Panc1 (cell line): Measurements from ENCODE around the gene ZNF662. TPM values are rescaled to one million over a fixed set of nuclear protein-coding genes. Genes with fewer than 3 reads are reported as not detected.

Source experiments
- ATAC-seq: fragments of 200-7000 bp; cut with Tn5 transposase; 2 replicates; pipeline ENCODE4 v1.9.1; 2020; ENCODE audit warnings: mild to moderate bottlenecking, moderate library complexity
- BruUV-seq: library from RNA; stranded (reverse); fragments of 400-500 nt; replicated peaks from 2 replicates; lab custom pipeline; 2021; lab: Mats Ljungman, UMichigan
- CTCF ChIA-PET: fragments of 300-600 bp; sonication (Branson Sonifier 250); formaldehyde crosslinking; loops from one replicate; lab custom pipeline; 2022; ENCODE audit warnings: antibody characterized with exemption; lab: Charles Lee
- POLR2A ChIA-PET: fragments of 300-600 bp; sonication (Branson Sonifier 250); formaldehyde crosslinking; loops from one replicate; lab custom pipeline; 2022; ENCODE audit warnings: antibody characterized with exemption; lab: Charles Lee
- DNase-seq: peaks from one replicate; pipeline ENCODE4 v3.0.0-alpha.2; 2010; ENCODE audit warnings: low read depth, low spot score
- H3K27ac ChIP-seq: 2 replicates; pipeline ENCODE4 v1.5.1; 2011; ENCODE audit warnings: mild to moderate bottlenecking, low read length, inconsistent platforms
- H3K27me3 ChIP-seq: fragments of 200-500 bp; sonication (Bioruptor generic); 2 replicates; pipeline ENCODE4 v1.6.0; 2014; ENCODE audit warnings: low read length, inconsistent platforms; ENCODE audit not compliant: control insufficient read depth, insufficient read depth
- H3K36me3 ChIP-seq: fragments of 200-500 bp; sonication (Bioruptor generic); 2 replicates; pipeline ENCODE4 v1.5.1; 2014; ENCODE audit warnings: inconsistent platforms, mild to moderate bottlenecking, low read length, moderate library complexity; ENCODE audit not compliant: control insufficient read depth, insufficient read depth
- H3K4me1 ChIP-seq: 2 replicates; pipeline ENCODE4 v1.5.1; 2011; ENCODE audit warnings: inconsistent platforms, mild to moderate bottlenecking, low read length, moderate library complexity; ENCODE audit not compliant: control insufficient read depth, insufficient read depth
- H3K4me3 ChIP-seq, 2 experiments: 2 replicates each; pipeline ENCODE4 v1.5.1; 2011 to 2012; ENCODE audit warnings: low read depth in 2 of 2, low read length in 2 of 2, mild to moderate bottlenecking in 2 of 2, inconsistent platforms in 1 of 2, moderate library complexity in 1 of 2
- H3K9me3 ChIP-seq: fragments of 200-500 bp; sonication (Bioruptor generic); 2 replicates; pipeline ENCODE4 v1.5.1; 2014; ENCODE audit warnings: low read depth, mild to moderate bottlenecking, inconsistent platforms, low read length, moderate library complexity; ENCODE audit not compliant: control insufficient read depth, insufficient read depth
- CTCF ChIP-seq: fragments of 450-650 bp; IDR thresholded peaks from 2 replicates; pipeline ENCODE4 v1.5.1; 2017; ENCODE audit warnings: mild to moderate bottlenecking
- POLR2AphosphoS5 ChIP-seq: IDR thresholded peaks from 2 replicates; pipeline ENCODE4 v1.6.1; 2012; ENCODE audit warnings: mild to moderate bottlenecking, low read depth, low read length, moderate library complexity
- REST ChIP-seq, 2 experiments: IDR thresholded peaks; 2 replicates each; pipeline ENCODE4 v1.6.1; 2011 to 2012; ENCODE audit warnings: low read depth in 2 of 2, control low read depth in 1 of 2, low read length in 1 of 2, mild to moderate bottlenecking in 1 of 2, moderate library complexity in 1 of 2; ENCODE audit not compliant: insufficient read depth in 1 of 2
- SIN3A ChIP-seq: IDR thresholded peaks from 2 replicates; pipeline ENCODE4 v1.6.1; 2012; ENCODE audit warnings: low read depth, mild to moderate bottlenecking, low read length, moderate library complexity, borderline replicate concordance; ENCODE audit not compliant: insufficient read depth
- TCF7L2 ChIP-seq: IDR thresholded peaks from 2 replicates; pipeline ENCODE4 v1.6.1; 2011; ENCODE audit warnings: mild to moderate bottlenecking, low read depth, low read length, inconsistent platforms
- in situ Hi-C: cut with HindIII; loops from 2 replicates; pipeline ENCODE4 v1.10.0; 2016; ENCODE audit warnings: low sequenced_read_pairs, low pct_unique_long_range_greater_than_20kb
- intact Hi-C: fragments of 100-400 bp; cut with micrococcal nuclease; formaldehyde crosslinking; loops from one replicate; pipeline ENCODE4 v1.10.0; 2022; ENCODE audit not compliant: unreplicated experiment
- total RNA-seq: library from RNA; stranded (reverse); gene quantifications from one replicate; pipeline ENCODE4 v1.2.1, GENCODE V29; 2021; ENCODE audit not compliant: unreplicated experiment

ZNF662 gene
- total RNA-seq, 1 experiment from 2014 or later = not detected

GRCh38 chr3:42875325-42876151 is 30.4 kb upstream of the ZNF662 start, which contains the start of gene CYP8B1:
Gene CYP8B1 (minus strand): TSS chr3:42875879. CDS start chr3:42875816, 63 bp downstream.
- H3K27ac ChIP-seq = no peak within 1 kb of the TSS
- in situ Hi-C loops = no loop called here
- TF ChIP-seq TCF7L2 (no peak), CTCF (no peak), SIN3A (no peak), REST (IDR thresholded peaks at IDR 0.05; ENCODE audit: insufficient read depth in 1 of 2, low read depth in 2 of 2, low read length in 1 of 2) (no peak), POLR2AphosphoS5 (no peak)
- intact Hi-C loops = no loop called here
- DNase-seq (no peak), ATAC-seq (no peak)
- no peaks in the 10 kb centered on the region for H3K9me3 ChIP-seq
- H3K27me3 ChIP-seq = no peaks in the 10 kb centered on the region
- no peak within 1 kb of the TSS for H3K4me3 ChIP-seq
- no TSS peak for BruUV-seq
- no peaks in the 10 kb centered on the region for H3K36me3 ChIP-seq
- ChIA-PET CTCF (no interaction called here), POLR2A (no interaction called here)
- no peaks in the 10 kb centered on the region for H3K4me1 ChIP-seq

- TF ChIP-seq TCF7L2 = no peak
- no peak for TF ChIP-seq POLR2AphosphoS5
- TF ChIP-seq SIN3A = no peak
- DNase-seq (no peak), ATAC-seq (no peak)
- H3K27ac ChIP-seq = no peak overlapping the region
- BruUV-seq = no TSS peak
- intact Hi-C loops = no loop called here
- no peak overlapping the region for H3K4me3 ChIP-seq
- in situ Hi-C loops = no loop called here
- H3K36me3 ChIP-seq = no peaks in the 10 kb centered on the region
- H3K4me1 ChIP-seq = no peaks in the 10 kb centered on the region
- H3K9me3 ChIP-seq = no peaks in the 10 kb centered on the region
- H3K27me3 ChIP-seq = no peaks in the 10 kb centered on the region
- ChIA-PET POLR2A (no interaction called here), CTCF (no interaction called here)
Measured at GRCh38 chr3:42876401-42876800, 29.5 kb upstream of the ZNF662 start.
